HG02981 (cell line): ENCODE measurements around the gene RAB6A.

ENCODE experiments used
- ATAC-seq: cut with Tn5 transposase; IDR thresholded peaks from one replicate; pipeline ENCODE4 v1.9.1; 2021; ENCODE audit warnings: mild to moderate bottlenecking, moderate library complexity; ENCODE audit not compliant: unreplicated experiment

Gene RAB6A

GRCh38 chr11:73656985-73657384, 103.9 kb downstream of the RAB6A start:
- no peak for ATAC-seq

- ATAC-seq: no peak
Measured at GRCh38 chr11:73655686-73656085, 105.2 kb downstream of the RAB6A start.

GRCh38 chr11:73654482-73655021, 106.3 kb downstream of the RAB6A start:
- no peak for ATAC-seq

GRCh38 chr11:73653996-73654395, 106.9 kb downstream of the RAB6A start:
- no peak for ATAC-seq

- ATAC-seq: no peak
Measured at GRCh38 chr11:73652856-73653559, 107.9 kb downstream of the RAB6A start.

GRCh38 chr11:73652046-73652730, 108.7 kb downstream of the RAB6A start:
- no peak for ATAC-seq

GRCh38 chr11:73651661-73652045, 109.2 kb downstream of the RAB6A start:
- no peak for ATAC-seq

- ATAC-seq: no peak
Measured at GRCh38 chr11:73651252-73651651, 109.6 kb downstream of the RAB6A start.

GRCh38 chr11:73650400-73650799, 110.5 kb downstream of the RAB6A start:
- ATAC-seq: no peak

- no peak for ATAC-seq
Measured at GRCh38 chr11:73649206-73649605, 111.7 kb downstream of the RAB6A start.

- no peak for ATAC-seq
Measured at GRCh38 chr11:73648571-73649046, 112.3 kb downstream of the RAB6A start.

GRCh38 chr11:73648121-73648520, 112.8 kb downstream of the RAB6A start:
- no peak for ATAC-seq

- ATAC-seq: peak; percentile 82
Measured at GRCh38 chr11:73647459-73648100, 113.3 kb downstream of the RAB6A start.

GRCh38 chr11:73645972-73646631, 114.8 kb downstream of the RAB6A start, which contains the start of gene PLEKHB1:
Gene PLEKHB1 (plus strand): TSS chr11:73646581. CDS start chr11:73646609, 28 bp downstream.
- no peak for ATAC-seq

GRCh38 chr11:73645121-73645969, 115.5 kb downstream of the RAB6A start:
- no peak for ATAC-seq

- no peak for ATAC-seq
Measured at GRCh38 chr11:73641668-73642067, 119.2 kb downstream of the RAB6A start.

GRCh38 chr11:73640592-73640991, 120.3 kb downstream of the RAB6A start:
- no peak for ATAC-seq

- no peak for ATAC-seq
Measured at GRCh38 chr11:73637012-73637411, 123.9 kb downstream of the RAB6A start.

- ATAC-seq: no peak
Measured at GRCh38 chr11:73636249-73636648, 124.6 kb downstream of the RAB6A start.

- no peak for ATAC-seq
Measured at GRCh38 chr11:73635721-73636120, 125.2 kb downstream of the RAB6A start.
